GM19467 (cell line): ENCODE data around the gene MKNK2.
A peak's percentile ranks its signal among the peaks of the same experiment; 100 is the strongest.
"Not testable (repeated sequence)": the region's sequence is repeated elsewhere in the genome, so short reads cannot be mapped to it uniquely, and the experiment has no call there.

Source experiments
- ATAC-seq: cut with Tn5 transposase; IDR thresholded peaks from one replicate; pipeline ENCODE4 v1.9.1; 2021; ENCODE audit warnings: mild to moderate bottlenecking, moderate library complexity; ENCODE audit not compliant: unreplicated experiment

The MKNK2 gene

GRCh38 chr19:2044709-2045500, 6.1 kb downstream of the MKNK2 start:
- no peak for ATAC-seq

DNA sequence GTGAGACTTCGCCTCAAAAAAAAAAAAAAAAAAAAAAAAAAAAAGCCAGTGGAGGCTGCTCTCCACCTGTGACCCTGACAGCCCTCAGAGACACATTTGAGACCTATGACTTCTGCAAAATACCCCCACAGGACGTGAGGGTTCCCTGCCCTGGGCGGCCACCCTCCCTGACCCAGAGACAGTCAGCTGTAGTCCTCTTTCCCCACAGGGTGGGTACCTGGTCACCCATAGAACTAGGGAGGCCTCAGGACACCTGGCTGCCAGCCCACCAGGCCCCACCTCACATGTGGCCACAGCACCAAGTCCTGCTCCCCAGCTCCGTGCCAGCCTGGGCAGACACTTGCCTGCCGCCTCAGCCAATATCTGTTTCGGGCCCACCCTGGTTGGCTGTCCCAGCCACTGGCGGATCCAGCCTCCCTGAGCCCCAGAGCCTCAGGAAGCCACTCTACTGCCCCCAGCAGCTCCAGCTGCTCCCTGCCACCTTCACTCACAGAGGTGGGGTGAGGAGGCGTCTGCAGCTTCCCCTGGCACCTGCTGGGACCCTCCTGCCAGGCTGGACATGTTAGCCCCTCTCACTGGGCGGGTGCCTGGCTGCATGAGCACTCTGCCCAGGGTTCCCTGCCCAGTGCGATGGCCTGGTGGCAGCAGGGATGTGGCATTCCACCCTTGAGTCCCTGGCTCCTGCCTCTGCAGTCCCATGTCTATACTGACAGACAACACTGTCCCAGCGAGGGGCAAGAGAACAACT, 6.9 kb downstream of the MKNK2 start:
- no peak for ATAC-seq

DNA sequence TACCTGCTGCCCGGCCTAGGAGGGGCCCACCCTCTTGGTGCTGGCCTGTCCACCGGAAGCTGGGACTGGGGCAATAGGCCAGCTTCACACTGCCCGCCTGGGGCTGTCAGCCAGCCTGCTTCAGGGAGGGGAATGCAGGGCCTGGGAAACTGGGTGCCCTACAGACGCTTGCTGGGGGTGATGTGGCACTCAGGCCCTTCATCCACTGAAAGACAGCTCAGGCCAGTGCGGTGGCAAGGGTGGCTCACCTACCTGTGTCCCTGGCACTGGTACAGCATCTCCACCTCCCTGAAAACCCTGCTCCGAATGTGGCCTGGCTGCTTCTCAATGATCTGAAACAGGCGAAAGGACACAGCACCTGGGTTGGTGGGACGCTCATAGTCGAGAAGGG, 7.8 kb downstream of the MKNK2 start:
- no peak for ATAC-seq

GRCh38 chr19:2042485-2043250, 8.4 kb downstream of the MKNK2 start:
- ATAC-seq = no peak

- ATAC-seq = peak; percentile 69
These were observed 9.2 kb downstream of the MKNK2 start for GRCh38 chr19:2041683-2042484.

DNA sequence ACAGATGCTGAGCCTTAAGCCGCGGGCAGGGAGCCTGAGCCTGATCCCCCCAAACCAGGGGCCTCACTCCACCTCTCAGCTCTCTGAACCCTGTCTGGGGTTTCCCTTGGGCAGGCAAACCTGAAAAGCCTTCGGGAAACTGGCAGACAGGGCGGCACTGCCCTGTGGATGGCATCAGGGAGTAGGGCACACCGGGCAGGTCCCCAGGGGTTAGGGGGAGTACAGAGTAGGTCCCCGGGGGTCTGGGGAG, 9.7 kb downstream of the MKNK2 start:
- ATAC-seq = no peak

DNA sequence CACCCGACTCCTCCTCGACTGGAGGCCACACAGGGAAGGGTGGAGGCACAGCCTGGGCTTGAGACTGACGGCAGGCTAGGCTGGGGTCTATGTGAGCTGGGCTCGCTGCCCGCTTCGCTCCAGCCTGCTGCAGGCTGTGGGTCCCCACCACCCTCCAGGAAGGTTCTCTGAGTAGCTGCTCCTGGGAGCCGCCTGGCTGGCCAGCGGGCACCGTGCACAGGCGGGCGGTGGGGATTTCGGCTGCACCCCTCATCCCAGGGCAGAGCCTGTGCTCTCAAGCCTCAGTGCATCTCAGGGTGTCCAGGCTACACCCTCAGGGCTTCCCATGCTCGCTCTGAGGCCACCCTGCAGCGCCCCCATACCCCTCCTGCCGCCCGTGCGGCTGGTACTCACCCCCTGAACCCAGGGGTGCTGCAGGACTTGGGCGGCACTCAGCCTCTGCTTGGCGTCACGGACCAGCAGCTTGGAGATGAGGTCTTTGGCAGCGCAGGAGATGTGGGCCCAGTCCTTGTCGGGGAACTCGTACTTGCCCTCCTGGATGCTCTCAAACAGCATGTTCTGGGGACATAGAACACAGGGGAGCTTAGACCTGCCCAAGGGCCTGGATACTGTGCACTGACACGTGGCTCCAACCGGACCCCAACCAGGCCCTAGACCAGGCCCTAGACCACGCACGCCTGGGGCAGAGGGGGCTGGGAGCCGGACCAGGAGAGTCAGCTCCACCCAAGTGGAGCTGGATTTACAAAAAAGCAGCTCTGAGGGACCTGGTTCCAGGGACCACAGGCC, 10.2 kb downstream of the MKNK2 start:
- no peak for ATAC-seq

DNA sequence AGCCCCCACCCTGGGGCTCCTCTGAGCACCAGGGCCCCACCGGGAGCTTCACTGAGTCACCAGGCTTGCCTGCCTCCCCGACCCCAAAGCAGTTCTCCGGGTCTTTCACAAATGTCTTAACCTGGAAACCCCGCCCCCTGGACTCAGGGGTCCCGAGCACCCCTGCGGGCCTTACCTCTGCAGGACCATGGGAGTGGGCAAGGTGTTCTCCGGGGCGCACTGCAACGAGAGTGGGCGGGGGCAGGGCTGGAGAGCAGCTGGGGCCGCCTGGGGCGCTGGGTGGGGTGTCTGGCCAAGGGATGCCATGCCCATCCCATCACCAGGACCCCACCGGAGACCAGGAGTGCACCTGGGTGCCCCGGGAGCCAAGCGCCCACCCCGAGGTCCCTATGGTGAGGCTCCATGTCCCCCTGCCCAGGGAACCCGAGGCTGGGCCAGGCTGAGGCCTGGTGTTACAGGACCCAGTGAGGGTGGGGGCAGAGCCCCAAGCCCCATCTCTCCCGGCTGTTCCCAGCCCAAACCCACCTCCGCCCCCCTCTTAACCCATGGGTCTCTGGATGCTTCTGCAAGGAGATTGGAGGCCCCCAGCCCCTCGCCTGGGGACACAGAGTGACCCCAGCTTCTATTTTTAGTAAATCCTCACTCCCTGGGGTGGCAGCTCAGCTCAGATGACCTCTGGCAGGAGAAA, 10.9 kb downstream of the MKNK2 start:
- ATAC-seq = no peak

DNA sequence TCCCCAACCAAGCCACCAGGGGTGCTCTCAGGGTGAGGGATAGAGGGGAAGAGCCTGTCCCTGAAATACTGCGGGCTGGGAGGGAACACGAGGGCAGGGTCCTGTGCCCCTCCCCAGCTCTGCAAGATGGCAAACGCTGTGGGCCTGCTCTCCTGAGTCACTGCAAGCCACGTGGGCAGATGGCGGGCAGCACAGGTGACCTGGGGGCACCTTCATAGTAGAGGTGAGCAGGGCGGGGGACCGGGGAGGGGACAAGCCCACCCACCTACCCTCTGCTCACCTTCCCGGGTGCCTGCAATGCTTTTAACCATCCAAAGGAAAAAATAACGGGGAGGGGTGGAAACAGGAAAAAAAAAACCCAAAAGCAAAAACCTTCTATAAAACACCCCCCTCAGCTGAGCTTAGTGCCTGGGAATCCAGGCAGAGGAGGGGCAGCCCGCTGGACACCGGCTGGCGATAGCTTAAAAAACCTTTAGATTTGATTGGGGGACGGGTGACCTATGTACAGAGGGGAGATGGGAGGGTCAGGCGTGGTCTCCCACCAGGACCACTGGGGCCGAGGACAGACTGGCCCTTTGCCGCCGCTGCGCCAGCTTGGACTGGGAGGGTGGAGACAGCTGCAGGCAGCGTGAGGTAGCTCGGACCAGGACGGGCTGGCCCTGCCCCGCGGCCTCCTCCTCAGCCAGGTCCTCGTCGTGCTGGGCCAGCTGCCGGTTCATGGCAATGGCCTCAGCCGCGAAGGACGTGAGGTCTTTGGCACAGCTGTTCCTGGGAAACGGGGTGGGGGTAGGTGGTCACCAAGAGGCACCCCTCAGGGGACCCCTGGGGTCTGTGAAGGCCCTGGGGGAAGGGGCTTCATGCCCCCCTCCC, 11.7 kb downstream of the MKNK2 start:
- ATAC-seq = no peak

GRCh38 chr19:2038284-2039088, 12.6 kb downstream of the MKNK2 start:
- ATAC-seq = no peak

DNA sequence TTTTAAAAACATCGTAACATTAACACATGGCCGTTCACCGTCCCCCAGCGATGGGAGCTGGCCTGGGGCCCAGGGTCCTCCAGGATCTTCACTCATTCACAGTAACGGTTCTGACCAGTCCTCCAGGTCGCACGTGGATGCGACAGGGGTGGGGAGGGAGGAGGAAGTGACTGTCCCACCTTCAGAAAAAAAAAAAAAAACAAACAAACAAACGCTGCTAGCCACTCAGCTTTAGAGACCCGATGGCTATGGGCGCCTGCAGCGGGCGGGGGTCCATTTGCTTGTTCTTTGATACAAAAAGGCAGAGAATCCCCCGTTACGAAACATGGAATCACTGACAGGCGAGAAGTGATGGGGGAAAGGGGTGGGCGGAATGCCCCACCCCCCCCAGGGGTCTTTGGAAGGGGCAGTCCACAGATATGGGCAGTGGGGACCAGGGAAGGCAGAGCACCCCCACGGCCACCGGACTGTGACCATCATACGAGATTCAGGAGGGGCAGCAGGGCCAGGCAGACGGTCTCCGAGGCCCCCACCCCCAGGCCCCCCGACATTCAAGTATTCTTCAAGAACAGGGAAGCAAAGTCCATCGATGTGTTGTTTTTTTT, 13.3 kb downstream of the MKNK2 start:
- ATAC-seq = no peak

DNA sequence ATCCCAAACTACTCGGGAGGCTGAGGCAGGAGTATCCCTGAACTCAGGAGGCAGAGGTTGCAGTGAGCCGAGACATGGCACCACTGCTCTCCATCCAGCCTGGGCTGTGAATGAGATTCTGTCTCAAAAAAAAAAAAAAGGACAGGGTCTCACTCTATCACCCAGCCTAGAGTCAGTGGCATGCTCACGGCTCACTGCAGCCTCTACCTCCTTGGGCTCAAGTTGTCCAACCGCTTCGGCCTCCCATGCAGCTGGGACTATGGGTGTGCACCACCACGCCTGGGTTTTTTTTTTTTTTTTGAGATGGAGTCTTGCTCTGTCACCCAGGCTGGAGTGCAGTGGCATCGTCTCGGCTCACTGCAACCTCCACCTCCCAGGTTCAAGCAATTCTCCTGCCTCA, 14.6 kb downstream of the MKNK2 start:
- no peak for ATAC-seq

DNA sequence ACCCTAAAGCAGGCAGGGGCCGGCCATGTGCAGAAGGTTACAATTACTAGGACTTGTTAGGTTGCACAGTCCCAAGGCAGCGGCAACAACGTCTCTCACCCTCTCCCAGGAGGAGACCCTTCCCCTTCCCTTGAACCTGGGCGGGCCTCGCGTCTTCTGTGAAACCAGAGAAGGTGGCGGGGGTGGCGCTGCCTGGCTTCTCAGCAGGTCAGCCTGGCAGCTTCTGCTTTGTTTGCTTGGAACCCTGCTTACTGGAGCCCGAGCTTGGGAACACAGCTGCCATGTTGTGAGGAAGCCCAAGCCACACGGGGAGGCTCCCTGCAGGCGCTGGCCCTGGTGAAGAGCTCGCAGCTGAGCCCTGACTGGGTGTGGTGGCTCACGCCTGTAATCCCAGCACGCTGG, 15.5 kb downstream of the MKNK2 start:
- no peak for ATAC-seq

- no peak for ATAC-seq
These were observed 16.1 kb downstream of the MKNK2 start for GRCh38 chr19:2034729-2035589.

GRCh38 chr19:2034253-2034652, 16.8 kb downstream of the MKNK2 start:
- ATAC-seq = not testable (repeated sequence)

DNA sequence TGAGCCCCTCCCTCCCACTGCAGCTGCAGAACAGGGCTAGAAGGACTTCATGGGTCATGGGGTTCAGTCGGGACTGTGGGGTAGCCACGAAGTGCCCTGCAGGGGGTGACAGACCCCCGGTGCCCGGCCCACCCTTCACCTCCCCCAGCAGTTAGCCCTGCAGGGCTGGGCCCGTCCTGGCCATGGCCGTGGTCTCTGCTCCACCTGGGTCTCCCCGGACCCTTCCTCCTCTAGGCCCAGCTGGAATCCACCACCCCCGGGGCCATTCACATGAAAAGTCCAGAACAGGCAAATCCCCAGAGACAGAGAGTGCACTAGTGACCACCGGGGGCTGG, 17.3 kb downstream of the MKNK2 start:
- no peak for ATAC-seq
